Activated CD4-positive, alpha-beta T cell treated with anti-CD3 and anti-CD28 coated beads, Interleukin-10, Interleukin-2, amounts not matched to agents 100 ng/mL and 50 ng/mL, durations not matched to agents 16 hours and 8 hours (primary cell): ENCODE data around the gene CCDC97.
"Not testable (repeated sequence)": the region's sequence is repeated elsewhere in the genome, so short reads cannot be mapped to it uniquely, and the experiment has no call there.

ENCODE experiments used
- DNase-seq: peaks from one replicate; pipeline ENCODE4 v3.0.0-alpha.2; 2020

CCDC97 gene

DNA sequence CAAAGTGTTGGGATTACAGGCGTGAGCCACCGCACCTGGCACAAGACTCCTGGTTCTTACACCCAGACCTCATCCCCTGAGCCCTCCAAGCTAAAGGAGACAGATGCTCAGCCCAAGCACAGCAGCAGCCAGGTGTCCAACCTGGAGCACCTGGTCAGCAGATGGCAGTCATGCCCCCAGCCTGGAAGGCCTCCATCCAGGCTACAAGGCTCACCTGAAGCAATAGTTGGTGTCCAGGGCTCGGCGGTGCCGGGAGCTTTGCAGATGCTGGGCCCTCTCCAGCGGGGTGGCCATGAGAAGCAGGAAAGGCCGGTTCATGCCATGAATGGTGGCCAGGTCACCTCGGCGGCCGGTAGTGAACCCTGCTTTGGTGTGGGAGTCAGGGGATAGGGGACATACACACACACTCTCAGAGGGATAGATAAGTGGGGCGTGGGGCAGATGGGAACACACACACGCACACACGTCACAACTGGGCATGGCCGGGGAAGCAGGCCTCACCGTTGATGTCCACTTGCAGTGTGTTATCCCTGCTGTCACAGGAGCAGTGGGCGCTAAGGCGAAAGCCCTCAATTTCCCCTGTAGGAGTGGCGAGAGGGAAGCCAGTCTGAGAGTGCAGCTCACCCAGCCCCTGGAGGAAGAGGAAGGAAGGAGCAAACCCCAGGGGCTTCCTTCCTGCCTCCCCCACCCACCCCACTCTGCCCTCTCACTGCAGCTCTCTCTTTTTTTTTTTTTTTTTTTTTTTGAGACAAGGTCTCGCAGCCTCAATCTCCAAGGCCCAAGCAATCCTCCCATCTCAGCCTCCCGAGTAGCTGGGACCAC is 31.9 kb downstream of the CCDC97 start:
- DNase-seq: no peak

DNA sequence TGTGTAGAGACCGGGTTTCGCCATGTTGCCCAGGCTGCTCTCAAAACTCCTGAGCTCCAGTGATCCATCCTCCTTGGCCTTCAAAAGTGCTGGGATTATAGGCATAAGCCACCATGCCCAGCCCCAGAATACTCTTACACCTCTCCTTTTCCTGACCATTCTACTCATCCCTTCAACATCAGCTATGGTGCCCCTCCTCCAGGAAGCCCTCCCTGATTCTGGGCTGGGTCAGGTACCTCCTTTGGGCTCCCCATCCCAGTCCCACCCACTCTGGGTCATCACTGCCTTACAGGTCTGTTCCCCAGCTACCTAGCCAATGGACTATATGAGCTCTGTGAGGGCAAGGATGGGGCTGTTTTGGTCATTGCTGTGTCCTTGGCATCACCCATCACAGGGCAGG is 34.2 kb downstream of the CCDC97 start:
- no peak for DNase-seq

DNA sequence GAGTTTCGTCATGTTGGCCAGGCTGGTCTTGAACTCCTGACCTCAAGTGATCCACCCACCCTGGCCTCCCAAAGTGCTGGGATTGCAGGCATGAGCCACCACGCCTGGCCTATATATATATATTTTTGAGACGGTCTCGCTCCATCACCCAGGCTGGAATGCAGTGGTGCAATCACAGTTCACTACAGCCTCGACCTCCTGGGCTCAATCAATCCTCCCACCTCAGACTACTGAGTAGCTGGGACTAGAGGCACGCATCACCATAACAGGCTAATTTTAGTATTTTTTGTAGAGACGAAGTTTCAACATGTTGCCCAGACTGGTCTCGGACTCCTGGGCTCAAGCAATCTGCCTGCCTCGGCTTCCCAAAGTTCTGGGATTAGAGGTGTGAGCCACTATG is 36.9 kb downstream of the CCDC97 start:
- not testable (repeated sequence) for DNase-seq

DNA sequence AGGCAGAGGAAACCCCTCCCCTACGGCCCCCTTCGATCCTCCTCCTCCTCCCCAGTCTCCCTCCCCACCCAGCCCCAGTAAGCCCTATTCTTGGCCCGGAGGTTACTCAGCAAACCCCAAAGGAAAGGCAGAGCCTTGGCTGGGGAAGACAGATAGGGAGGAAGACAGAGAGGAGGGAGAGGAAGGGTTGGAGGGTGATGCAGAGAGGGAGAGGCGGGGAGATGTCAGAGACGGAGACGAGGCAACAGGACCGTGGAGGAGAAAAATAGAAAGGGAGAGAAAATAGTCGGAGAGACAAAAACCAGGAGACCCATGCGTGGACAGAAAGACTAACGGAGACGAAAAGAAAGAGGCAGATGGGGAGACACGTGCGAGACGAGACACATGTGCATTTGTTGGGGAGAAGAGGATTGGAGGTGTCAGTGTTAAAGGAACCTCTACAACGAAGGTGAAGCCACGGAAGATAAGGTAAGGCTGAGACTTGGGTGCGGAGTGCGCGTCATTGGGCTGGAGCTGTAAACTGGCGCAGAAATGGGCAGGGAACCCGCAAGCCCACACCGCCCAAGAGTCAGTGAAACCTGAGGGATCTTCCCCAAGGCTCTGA is 40.9 kb downstream of the CCDC97 start:
- DNase-seq: peak; percentile 37

DNA sequence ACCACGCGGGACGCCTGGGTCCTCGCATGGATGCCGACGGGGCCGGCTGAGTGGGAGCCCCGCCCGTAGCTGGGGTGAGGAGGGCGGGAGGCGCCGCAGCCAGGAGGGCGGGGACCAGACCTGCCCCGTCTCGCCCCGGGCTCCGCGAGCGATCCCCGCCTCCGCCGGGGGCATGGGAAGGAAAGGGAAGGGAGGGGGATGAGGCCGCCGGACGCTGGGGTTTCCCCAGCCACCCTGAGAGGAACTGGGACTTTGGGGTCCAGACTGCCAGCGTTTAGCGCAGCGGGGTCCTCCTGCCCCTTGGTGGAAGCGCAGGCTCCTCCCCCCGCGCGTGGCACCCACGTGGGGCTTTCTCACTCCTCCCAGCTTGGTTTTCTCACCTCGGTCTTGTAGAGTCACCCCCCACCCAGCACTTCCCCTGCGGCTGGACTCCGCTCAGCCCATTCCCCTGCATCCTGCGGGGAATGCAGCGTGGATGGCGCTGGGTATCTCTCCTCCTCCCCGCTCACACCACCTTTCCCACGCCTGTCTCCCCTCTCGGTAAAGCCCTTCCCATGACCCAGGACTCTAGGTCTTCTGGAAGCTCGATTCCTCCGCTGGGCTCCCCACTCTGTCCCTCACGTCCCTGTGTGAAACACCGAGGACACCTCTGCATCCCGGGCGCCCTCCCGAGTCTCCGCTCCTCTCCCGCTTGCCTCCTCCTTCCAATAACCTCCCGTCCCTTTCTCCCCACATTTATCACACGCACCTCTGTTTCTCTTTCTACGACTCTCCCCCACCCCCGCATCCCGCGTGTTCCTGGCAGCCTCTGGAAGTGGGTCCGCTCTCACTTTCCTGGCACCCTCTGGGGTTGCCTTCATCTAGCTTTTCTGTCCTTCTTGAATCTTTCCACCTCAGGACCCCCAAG is 41.6 kb downstream of the CCDC97 start:
- peak; percentile 86 for DNase-seq

DNA sequence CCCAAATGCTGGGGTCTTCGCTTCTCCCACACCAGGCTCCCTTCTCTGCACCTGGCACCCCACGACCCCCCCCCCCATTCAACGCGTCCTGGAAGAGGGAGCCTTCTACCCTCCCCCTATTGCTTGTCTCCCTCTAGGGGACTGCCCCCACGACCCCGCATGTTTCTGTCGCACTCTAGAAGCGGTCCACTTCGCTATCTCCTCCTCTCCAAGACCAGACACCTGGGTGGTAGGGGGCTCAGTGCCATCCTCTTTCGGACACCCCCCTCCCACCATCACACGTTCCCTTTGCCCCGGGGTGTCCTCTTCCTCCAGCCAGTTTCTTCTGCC is 42.3 kb downstream of the CCDC97 start:
- DNase-seq: no peak

DNA sequence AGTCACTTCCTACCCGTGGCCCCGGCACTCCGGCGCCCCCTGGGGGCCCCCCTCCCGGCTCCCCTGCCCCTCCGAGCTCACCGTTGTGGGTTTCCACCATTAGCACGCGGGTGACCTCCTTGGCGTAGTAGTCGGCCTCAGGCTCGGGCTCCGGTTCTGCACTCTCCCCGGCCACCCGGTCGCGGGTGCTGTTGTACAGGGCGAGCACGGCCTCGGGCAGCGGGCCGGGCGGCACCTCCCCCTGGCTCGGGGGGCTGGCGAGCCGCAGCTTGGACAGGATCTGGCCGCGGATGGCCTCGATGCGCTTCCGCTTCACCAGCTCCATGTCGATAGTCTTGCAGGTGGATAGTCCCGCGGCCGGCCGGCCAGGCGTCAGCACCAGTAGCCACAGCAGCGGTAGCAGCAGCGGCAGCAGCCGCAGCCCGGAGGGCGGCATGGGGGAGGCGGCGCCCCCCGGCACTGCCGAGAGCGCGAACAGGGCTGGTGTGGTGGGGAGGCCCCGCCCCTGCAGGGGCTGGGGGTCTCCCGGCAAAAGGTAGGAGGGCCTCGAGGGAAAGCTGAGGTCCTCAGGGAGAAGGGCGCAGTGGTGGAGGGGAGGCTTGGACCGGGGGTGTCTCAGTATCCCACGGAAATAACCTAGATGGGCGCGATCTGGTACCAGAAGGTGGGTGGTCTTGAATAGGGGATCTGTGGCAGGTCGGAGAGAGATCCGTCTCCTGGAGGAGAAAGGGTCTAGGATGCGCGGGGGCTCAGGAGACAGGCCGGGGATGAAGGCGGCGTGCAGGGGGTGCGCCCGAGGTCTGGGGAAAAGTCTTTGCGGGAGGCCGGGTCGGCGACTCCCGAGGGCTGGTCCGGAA is 42.9 kb downstream of the CCDC97 start:
- peak; percentile 85 for DNase-seq

DNA sequence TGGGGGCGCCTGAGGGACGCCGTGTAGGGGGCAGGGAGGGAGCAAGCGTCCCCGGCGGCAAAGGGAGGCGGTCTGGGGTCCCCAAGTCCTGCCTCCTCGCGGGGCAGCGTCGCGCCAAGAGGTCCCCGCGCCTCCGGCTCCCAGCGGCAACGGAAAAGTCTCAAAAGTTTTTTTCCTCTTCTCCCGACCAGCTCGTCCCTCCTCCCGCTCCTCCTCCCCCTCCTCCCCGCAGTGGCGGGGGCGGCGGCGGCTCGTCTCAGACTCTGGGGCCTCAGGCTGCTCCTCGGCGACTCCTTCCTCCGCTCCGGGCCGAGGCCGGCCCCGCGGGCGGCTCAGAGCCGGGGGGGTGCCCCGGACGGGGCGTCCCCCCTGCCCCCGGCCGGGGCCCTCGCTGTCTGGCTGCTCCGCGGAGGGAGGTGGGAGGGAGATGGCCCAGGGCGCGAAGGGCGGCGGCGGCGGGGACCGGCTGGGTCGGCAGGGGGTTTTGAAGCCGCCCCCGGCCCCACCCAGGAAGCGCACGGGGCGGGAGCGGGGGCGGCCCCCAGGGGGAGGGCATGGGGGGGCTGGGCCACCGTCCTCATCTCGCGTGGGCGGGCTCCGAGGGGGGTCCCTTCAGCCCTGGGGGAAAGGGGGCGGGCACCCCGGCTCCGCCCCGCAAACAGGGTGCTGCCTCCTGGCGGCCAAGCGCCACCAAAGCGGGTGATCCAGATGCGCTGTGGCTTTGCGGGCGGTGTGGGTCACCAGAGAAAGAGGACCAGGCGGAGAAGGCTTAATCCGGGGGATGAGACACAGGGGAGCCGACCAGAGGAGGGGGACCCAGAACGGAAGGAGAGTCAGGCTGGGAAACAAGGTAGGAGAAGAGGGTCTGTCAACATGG is 43.7 kb downstream of the CCDC97 start, which contains the start of gene TGFB1:
Gene TGFB1 (minus strand): TSS at position 457 of the 877 bp plus-strand sequence. CDS start 878 bp downstream, outside the sequence.
- peak; percentile 94 for DNase-seq

DNA sequence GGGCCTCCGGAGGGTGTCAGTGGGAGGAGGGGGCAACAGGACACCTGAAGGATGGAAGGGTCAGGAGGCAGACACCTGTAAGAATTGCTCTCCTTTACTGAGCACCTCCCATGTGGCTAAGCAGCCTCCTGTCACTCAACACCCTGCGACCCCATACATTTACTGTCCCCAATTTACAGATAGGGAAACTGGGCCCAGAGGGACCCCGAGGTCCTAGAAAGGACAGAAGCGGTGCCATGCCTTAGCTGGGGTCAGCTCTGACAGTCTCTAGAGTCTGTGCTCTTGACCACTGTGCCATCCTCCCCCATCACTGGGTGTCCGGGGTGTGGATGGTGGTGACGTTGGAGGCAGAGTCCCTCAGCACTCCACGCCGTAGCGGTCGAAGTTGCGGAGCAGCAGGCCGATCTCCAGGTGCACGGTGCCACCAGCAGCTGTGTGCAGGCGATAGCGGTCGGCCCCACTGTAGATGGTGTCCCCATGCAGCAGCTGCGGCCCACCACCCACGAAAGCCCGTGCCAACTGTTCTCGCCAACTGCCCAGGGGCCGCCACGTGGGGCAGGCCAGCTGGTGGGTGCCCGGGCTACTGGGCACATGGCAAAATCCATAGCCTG is 44.5 kb downstream of the CCDC97 start:
- DNase-seq: no peak

DNA sequence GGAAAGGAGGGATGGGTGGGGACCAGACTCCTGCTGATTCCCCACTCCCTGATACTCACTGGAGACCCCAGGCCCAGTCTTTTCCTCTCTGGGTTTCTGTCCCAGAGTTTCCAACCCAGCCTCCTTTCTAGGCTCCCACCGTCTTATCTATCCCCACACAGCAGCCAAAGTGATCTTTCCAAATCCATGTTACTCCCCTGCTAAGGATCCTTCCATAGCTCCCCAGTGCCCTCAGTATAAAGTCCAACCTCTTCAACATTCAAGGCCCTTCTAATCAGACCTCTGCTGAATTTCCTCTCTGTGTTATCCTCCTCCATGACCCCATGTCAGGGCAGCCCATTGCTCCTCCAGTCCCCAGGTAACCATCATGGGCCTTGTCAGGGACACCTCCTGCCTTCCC is 45.1 kb downstream of the CCDC97 start:
- DNase-seq: no peak

DNA sequence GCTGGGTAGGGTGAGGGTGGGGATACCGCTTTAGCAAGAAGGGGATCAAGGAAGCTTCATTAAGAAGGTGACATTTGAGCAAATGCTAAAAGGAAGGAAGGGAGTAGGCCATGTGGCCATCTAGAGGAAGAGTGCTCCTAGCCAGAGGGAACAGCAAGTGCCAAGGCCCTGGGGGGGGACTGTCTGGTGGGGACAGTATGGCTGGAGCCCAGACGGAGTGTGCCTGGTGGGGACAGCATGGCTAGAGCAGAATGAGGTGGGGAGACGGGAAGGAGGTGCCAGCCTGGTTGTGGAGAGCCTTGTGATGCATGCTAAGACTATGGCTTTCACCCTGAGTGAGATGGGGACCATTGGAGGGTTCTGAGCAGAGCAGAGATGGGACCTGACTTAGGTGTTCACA is 45.8 kb downstream of the CCDC97 start:
- no peak for DNase-seq

DNA sequence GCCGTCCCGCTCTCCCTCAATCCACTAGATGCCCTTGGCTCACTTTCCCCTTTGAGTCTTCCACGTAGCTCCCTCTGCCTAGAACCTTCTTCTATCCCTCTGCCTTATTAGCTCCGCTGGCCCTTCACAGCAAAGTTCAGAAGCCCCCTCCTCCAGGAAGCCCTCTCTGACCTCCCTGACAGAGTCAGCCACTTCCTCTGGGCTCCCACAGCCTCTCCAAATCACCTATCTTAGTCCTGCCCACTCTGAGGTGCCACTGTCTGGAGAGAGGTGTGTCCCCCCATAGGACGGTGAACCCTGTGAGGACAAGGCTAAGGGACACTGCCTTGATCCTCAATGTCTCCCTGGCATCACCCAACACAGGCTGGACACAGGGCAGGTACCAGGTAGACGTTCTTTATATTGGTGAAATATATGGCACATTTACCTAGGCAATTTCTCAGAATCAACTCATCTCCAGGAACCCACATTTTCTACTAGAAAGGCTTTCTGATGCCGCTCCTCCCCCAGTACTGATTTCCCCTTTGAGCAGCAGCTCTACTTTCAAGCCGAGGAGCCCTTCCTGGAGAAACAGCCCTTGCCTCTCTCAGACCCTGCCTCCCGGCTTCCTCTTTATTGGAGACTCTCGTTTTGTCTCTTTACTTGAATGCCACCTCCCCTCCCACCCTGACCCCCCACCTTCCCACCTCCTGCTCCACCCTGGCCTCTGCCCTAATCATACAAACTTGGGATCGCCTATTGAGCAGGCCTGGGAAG is 47.2 kb downstream of the CCDC97 start:
- no peak for DNase-seq

DNA sequence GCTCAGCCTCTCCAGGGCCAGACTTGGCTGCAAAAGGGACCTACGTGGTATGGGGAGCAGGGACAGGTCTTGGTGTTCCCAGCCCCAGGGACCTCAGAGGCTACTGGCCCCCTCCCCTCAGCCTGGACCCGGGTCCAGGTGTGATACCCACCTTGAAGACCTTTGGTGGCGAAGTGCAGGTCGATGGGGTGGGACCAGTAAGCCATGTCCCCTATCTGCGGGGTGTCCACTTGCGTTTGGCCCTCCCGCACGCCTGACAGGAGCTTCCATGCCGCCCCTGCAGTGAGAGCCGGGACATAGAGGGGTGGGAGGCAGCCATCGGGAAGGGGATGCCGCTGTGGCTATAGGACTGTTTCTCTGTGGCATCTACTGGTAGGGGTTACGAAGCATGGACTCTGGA is 47.8 kb downstream of the CCDC97 start:
- DNase-seq: no peak

DNA sequence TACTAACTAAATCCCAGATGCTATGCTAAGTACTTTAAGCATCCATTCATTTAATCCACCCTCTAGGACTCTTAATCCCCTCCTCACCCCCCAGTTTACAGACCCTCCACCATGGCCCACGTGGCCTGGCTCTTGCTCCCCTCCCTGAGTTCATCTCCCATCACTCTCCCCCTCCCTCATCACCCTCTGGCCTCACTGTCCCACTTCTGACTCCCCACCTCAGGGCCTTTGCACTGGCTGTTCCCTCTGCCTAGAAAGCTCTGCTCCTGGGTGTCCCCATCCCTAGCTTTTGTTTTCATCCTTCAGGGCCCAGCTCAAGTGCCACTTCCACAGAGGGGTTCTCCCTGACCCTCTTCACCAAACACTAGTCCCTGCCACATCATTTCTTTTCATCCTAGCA is 49.8 kb downstream of the CCDC97 start:
- no peak for DNase-seq

DNA sequence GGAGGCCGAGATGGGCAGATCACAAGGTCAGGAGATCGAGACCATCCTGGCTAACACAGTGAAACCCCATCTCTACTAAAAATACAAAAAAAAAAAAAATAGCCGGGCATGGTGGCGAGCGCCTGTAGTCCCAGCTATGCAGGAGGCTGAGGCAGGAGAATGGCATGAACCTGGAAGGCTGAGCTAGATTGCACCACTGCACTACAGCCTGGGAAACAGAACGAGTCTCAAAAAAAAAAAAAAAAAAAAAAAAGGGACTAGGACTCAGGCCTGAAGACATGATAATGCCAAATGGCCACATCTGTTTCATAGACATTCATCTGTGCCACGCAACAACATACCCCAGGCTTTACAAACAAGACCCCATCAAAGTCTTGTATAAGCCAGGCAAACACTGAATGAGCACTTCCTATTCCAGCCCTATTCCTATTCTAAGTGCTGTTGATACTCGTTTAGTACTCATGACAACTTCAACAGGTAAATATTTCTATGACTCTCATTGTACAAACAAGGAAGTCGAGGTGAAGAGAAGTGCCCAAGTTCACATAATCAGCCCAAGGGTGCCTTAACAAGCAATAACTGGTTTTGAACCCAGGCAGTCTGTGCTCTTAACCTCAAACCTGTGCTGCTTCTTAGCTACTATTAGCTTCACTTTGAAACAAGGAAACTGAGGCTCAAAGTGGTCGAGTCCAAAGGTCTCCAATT is 52.3 kb downstream of the CCDC97 start:
- no peak for DNase-seq

DNA sequence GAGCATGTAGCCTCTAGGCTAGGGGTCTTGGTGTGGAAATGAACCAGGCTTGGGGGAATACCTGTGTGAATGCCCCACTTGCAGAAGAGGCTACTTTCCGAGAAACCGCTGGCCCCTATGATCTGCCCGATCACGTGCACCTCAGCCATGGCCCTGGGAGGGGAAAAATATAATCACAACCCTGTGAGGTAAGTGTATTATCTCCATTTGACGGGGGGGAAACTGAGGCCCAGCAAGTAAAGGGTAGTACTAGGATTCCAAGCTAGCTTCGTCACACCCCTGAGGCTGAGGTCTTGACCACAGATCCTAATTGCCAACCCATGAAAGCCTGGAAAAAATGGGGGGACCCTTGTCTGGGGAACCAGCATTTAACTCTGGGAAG is 53.4 kb downstream of the CCDC97 start:
- DNase-seq: no peak

DNA sequence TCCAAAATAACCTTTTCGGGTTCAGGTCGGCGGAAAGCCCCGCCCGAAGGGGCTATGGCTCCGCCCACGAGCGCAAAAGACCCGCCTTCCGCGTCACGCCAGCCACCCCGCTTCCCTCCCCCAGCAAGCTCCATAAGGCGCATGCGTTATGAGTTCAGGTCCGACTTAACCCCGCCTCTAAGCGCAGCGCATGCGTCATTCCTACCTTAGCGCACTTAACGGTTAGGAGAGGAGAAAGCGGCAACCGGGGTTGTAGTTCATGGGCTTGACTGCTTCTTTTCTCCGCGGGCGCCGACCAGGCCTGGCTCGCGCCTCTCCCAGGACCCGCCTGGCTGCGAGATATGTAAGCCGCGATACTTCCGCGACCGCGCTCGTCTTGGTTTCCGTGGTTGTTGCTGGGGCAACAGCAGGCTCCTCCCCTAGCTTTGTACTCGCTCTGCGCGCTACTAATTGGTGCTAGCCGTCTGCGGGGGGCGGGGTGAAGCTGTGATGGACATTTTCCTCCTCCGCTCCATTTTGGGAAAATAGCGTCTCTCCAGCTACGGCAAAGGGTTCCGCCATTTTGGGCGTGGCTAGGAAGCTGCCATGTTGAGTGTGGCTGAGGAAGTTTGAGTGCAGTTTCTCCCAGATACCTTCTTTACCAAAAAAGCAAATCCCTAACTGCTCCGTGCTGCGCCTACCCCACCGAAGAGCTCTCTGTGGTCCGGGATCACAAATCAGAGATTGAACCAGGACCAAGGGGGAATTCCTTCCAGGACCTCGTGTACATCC is 54.0 kb downstream of the CCDC97 start, which contains the start of gene B9D2:
Gene B9D2 (minus strand): TSS at position 397 of the 771 bp plus-strand sequence. CDS start 630 bp downstream, outside the sequence.
- DNase-seq: peak; percentile 99

DNA sequence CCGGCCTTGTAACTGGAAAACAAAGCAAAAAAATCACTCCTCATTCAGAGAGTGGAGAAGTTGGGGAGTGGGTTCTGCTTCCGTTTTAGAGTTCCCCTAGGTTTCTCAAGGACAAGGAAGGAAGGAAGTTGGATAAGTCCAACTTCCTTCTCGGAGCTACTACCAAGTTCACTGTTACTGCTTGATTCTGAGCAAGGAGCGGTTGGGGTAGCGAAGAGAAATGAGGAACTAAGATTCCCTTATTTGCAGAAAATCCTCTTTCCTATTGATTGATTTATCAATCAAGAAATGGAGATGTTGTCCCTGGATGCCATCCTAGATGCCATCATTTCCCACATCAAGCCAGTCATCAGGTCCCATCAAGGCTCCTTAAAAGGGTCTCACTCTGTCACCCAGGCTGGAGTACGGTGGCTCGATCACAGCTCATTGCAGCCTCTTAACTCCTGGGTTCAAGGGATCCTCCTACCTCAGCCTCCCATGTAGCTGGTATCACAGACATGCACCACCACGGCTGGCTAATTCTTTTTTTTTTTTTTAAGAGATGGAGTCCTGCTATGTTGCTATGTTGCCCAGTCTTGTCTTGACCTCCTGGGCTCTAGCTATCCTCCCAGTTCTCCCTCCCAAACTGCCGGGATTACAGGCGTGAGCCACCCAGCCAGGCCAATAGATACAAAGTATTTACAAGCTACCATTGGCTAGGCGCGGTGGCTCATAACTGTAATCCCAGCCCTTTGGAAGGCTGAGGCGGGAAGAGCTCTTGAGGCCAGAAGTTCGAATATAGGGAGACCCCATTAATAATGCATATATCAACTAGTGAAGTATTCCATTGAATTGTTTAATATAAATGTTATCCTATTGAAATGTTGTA is 54.8 kb downstream of the CCDC97 start:
- DNase-seq: no peak
